Measurements from ENCODE around the gene ARHGEF19. TPM values are rescaled to one million over a fixed set of nuclear protein-coding genes. Genes with fewer than 3 reads are reported as not detected.

Gene ARHGEF19
- total and polyA plus RNA-seq, 2 of the 4 experiments (the other 2 are of a cell fraction): 4.5 to 16.8 TPM

DNA sequence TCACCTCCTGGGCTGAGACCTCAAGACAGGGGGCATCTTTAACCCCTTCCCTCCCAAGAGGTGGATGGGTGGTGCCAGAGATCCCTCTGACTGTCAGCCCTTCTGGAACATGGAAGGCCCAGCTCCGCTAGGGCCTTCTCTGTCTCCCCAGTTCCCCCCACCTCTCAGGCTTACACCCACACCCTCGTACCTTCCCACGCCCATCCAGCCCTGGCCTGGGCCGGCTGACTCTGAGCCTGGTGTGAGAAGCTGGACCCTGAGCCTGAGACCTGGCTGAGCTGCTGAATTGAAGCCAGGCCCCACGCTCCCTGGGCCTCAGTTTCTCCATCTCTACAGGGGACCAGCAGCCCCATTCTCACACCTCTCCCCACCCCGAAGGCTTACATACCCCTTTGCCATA is 61.9 kb downstream of the ARHGEF19 start:
- ATAC-seq (ENCODE audit: low read depth) (no peak), DNase-seq (no peak)
- TF ChIP-seq NFE2L2 (IDR thresholded peaks at IDR 0.05; ENCODE audit: low read depth, low read length) (no peak), CTCF (conservative IDR thresholded peaks at IDR 0.05; ENCODE audit: low read depth, low read length) (no peak), MXI1 (IDR thresholded peaks at IDR 0.05; ENCODE audit: borderline replicate concordance, low read depth, low read length) (no peak), CEBPB (IDR thresholded peaks at IDR 0.05; ENCODE audit: low read depth, low read length) (no peak), CHD1 (IDR thresholded peaks at IDR 0.05; ENCODE audit: low read depth, low read length) (no peak), RFX5 (IDR thresholded peaks at IDR 0.05; ENCODE audit: low read depth, low read length) (no peak), RAD21 (IDR thresholded peaks at IDR 0.05; ENCODE audit: low read length) (no peak)

More for the DNA sequence above, 61.9 kb downstream of the ARHGEF19 start:
- Histone ChIP-seq H4K8ac (ENCODE audit: low read depth in 2 of 2, low read length in 2 of 2) (peak overlapping the region in 1 of 2 experiments; percentile 85; a peak in 2 of 4 replicates), H4K20me1 (ENCODE audit: insufficient read depth, low read length) (peaks cover 16% of the 10 kb centered on the region), H3K36me3 (ENCODE audit: control insufficient read depth, insufficient read depth, low read length) (peaks cover 43% of the 10 kb centered on the region), H2BK5ac (ENCODE audit: low read depth, low read length, poor library complexity, severe bottlenecking) (peak overlapping the region; percentile 99), H2BK20ac (ENCODE audit: low read depth, low read length) (0 out of 2 replicates have a peak overlapping the region, but pooled peaks have one; percentile 1), H2AFZ (replicated peaks; ENCODE audit: low read length, poor library complexity) (no peak overlapping the region), H2AK5ac (ENCODE audit: low read depth, low read length) (peak overlapping the region; percentile 99), H3K9ac (ENCODE audit: low read depth, low read length) (peak overlapping the region; percentile 63; the same call in 1 of the 2 replicates), H3K9me3 (ENCODE audit: control insufficient read depth, insufficient read depth, low read length) (no peaks in the 10 kb centered on the region), H3K4me3 (ENCODE audit: insufficient read depth, low read depth, low read length) (no peak overlapping the region), H3K23ac (ENCODE audit: low read depth, low read length) (peak overlapping the region; percentile 97), H3K18ac (ENCODE audit: low read depth, low read length) (peak overlapping the region; percentile 40), H3K14ac (replicated peaks; ENCODE audit: low read depth, low read length) (no peak overlapping the region), H2BK120ac (ENCODE audit: low read depth, low read length) (peak overlapping the region; percentile 86; the same call in 1 of the 2 replicates), H2BK15ac (ENCODE audit: low read depth, low read length) (peak overlapping the region; percentile 75; the same call in 1 of the 3 replicates), H3K4me2 (ENCODE audit: low read depth, low read length) (no peak overlapping the region; the same call in 1 of the 2 replicates), H3K9me1 (ENCODE audit: insufficient read depth, low read length) (peaks cover 27% of the 10 kb centered on the region), H3K79me1 (ENCODE audit: low read depth in 1 of 2, low read length in 2 of 2) (peaks cover 14 to 78% of the 10 kb centered on the region in 2 experiments; a peak in 3 of 4 replicates), H3K27ac (ENCODE audit: insufficient read depth, low read length) (peak overlapping the region; percentile 96), H3K4ac (ENCODE audit: low read depth, low read length) (peak overlapping the region; percentile 95), H2AK9ac (replicated peaks; ENCODE audit: low read depth, low read length, poor library complexity) (peak overlapping the region; percentile 88), H3K56ac (ENCODE audit: extremely low read depth, insufficient read depth, low read length) (no peak overlapping the region), H4K91ac (ENCODE audit: insufficient read depth, low read depth, low read length) (peak overlapping the region; percentile 98; the same call in 1 of the 2 replicates), H3K4me1 (ENCODE audit: control insufficient read depth, insufficient read depth, low read length) (peaks cover 47% of the 10 kb centered on the region), H4K5ac (ENCODE audit: low read depth, low read length) (peak overlapping the region; percentile 62), H3K27me3 (ENCODE audit: control insufficient read depth, insufficient read depth, low read length) (no peaks in the 10 kb centered on the region)
- no TSS peak for BruUV-seq (replicated peaks)
- ChIA-PET CTCF (interaction anchor here (0.6 kb wide), 1 partner anchor 69 kb away, joined by 3 read pairs; no protein-coding TSS in a partner anchor), POLR2A (ENCODE audit: unreplicated experiment) (no interaction called here)
- dilution Hi-C loops (cut with HindIII; ENCODE audit: low sequenced_read_pairs, unreplicated experiment): no loop called here
- intact Hi-C loops (cut with micrococcal nuclease): no loop called here
- in situ Hi-C loops (cut with MboI; ENCODE audit: low sequenced_read_pairs): no loop called here
- WGBS, 2 experiments (ENCODE audit: extremely low coverage in 2 of 2, insufficient read length in 1 of 2): 86% methylated on average over 1 of the region's 6 CpGs; no CpG with 5 or more reads in 1 of the 2 experiments
